HG03045 (cell line): Measurements from ENCODE around the gene NAA25.

Experiments used
- ATAC-seq: cut with Tn5 transposase; IDR thresholded peaks from one replicate; pipeline ENCODE4 v1.9.1; 2021; ENCODE audit warnings: mild to moderate bottlenecking, moderate library complexity; ENCODE audit not compliant: unreplicated experiment

NAA25 gene

GRCh38 chr12:111981987-111982386, 126.6 kb downstream of the NAA25 start:
- ATAC-seq: no peak

- ATAC-seq: no peak
Observed at GRCh38 chr12:111980598-111980997, 128.0 kb downstream of the NAA25 start.

- no peak for ATAC-seq
Observed at GRCh38 chr12:111978545-111978944, 130.0 kb downstream of the NAA25 start.

GRCh38 chr12:111976860-111977259, 131.7 kb downstream of the NAA25 start:
- no peak for ATAC-seq
